CD14-positive monocyte (primary cell): ENCODE measurements around the gene IYD. TPM values are rescaled to one million over a fixed set of nuclear protein-coding genes. Genes with fewer than 3 reads are reported as not detected.

ENCODE experiments used
- DNase-seq, 3 donors: peaks; one replicate each; pipeline ENCODE4 v3.0.0-alpha.2; 2011 to 2022
- H2AFZ ChIP-seq: 2 replicates; pipeline ENCODE4 v1.6.0; 2012; ENCODE audit warnings: mild to moderate bottlenecking, low read depth, low read length, inconsistent platforms; ENCODE audit not compliant: insufficient read depth, poor library complexity, severe bottlenecking
- H3K27ac ChIP-seq, 2 donors: 1 replicate in 1 of 2; 2 replicates in 1 of 2; pipeline ENCODE4 v1.5.1; 2012 to 2013; ENCODE audit warnings: low read length in 2 of 2, control low read depth in 1 of 2, inconsistent platforms in 1 of 2, low read depth in 1 of 2, mild to moderate bottlenecking in 1 of 2
- H3K27me3 ChIP-seq, 2 donors: one replicate each; pipeline versions ENCODE4 v1.6.0 to v1.6.1; 2011 to 2013; ENCODE audit warnings: low read length in 2 of 2; ENCODE audit not compliant: control insufficient read depth in 2 of 2, insufficient read depth in 2 of 2
- H3K36me3 ChIP-seq, 2 donors: replicated peaks in 1 of 2; 1 replicate in 1 of 2; 2 replicates in 1 of 2; pipeline versions ENCODE4 v1.5.1 to v1.6.1; 2012 to 2013; ENCODE audit warnings: low read length in 2 of 2, control low read depth in 1 of 2, inconsistent platforms in 1 of 2, mild to moderate bottlenecking in 1 of 2; ENCODE audit not compliant: insufficient read depth in 2 of 2, control insufficient read depth in 1 of 2
- H3K4me1 ChIP-seq, 2 donors: 1 replicate in 1 of 2; 2 replicates in 1 of 2; pipeline versions ENCODE4 v1.5.1 to v1.6.1; 2012 to 2013; ENCODE audit warnings: low read length in 2 of 2, control low read depth in 1 of 2, inconsistent platforms in 1 of 2, mild to moderate bottlenecking in 1 of 2, moderate library complexity in 1 of 2; ENCODE audit not compliant: insufficient read depth in 2 of 2, control insufficient read depth in 1 of 2
- H3K4me2 ChIP-seq: replicated peaks from 2 replicates; pipeline ENCODE3; 2012; ENCODE audit warnings: low read length, moderate library complexity, mild to moderate bottlenecking; ENCODE audit not compliant: poor library complexity, severe bottlenecking; ENCODE audit errors: extremely low read depth
- H3K4me3 ChIP-seq, 3 experiments: fragments of 200-600 bp in 1 of 3; sonication (generic) in 1 of 3; replicated peaks in 1 of 3; 1 replicate in 2 of 3; 2 replicates in 1 of 3; pipeline ENCODE4 v1.5.1; 2011 to 2013; ENCODE audit warnings: low read length in 3 of 3, mild to moderate bottlenecking in 3 of 3, control low read depth in 2 of 3, low read depth in 2 of 3, inconsistent platforms in 1 of 3, moderate library complexity in 1 of 3
- H3K79me2 ChIP-seq: 2 replicates; pipeline ENCODE4 v1.6.0; 2012; ENCODE audit warnings: mild to moderate bottlenecking, control low read depth, inconsistent platforms, low read length, moderate library complexity; ENCODE audit not compliant: insufficient read depth
- H3K9ac ChIP-seq: 2 replicates; pipeline ENCODE4 v1.6.0; 2017; ENCODE audit warnings: low read length, mild to moderate bottlenecking; ENCODE audit not compliant: insufficient read depth, poor library complexity, severe bottlenecking
- H3K9me3 ChIP-seq, 2 donors: replicated peaks in 1 of 2; 1 replicate in 1 of 2; 2 replicates in 1 of 2; pipeline versions ENCODE4 v1.5.1 to v1.6.1; 2012 to 2013; ENCODE audit warnings: low read length in 2 of 2, control low read depth in 1 of 2; ENCODE audit not compliant: control insufficient read depth in 1 of 2, insufficient read depth in 1 of 2
- H4K20me1 ChIP-seq: 2 replicates; pipeline ENCODE4 v1.6.0; 2012; ENCODE audit warnings: mild to moderate bottlenecking, low read length, control low read depth, moderate library complexity; ENCODE audit not compliant: insufficient read depth
- H3K27ac Mint-ChIP-seq, 7 donors: one replicate each; pipeline ENCODE4 v1.8.0; 2020; ENCODE audit warnings: mild to moderate bottlenecking in 7 of 7, mixed read lengths in 7 of 7, moderate library complexity in 6 of 7, inconsistent platforms in 2 of 7
- H3K27me3 Mint-ChIP-seq, 3 donors: one replicate each; pipeline ENCODE4 v1.8.0; 2021 to 2022; ENCODE audit warnings: low read depth in 3 of 3, mild to moderate bottlenecking in 3 of 3, mixed read lengths in 3 of 3, moderate library complexity in 3 of 3, inconsistent platforms in 1 of 3
- H3K36me3 Mint-ChIP-seq, 2 donors: one replicate each; pipeline ENCODE4 v1.8.0; 2020; ENCODE audit warnings: mixed read lengths in 2 of 2, inconsistent platforms in 1 of 2, mild to moderate bottlenecking in 1 of 2
- H3K4me1 Mint-ChIP-seq: one replicate; pipeline ENCODE4 v1.8.0; 2020; ENCODE audit warnings: mild to moderate bottlenecking, mixed read lengths
- H3K4me3 Mint-ChIP-seq, 2 donors: one replicate each; pipeline ENCODE4 v1.8.0; 2020; ENCODE audit warnings: mild to moderate bottlenecking in 2 of 2, mixed read lengths in 2 of 2, moderate library complexity in 1 of 2
- H3K9me3 Mint-ChIP-seq, 7 donors: one replicate each; pipeline ENCODE4 v1.8.0; 2020 to 2022; ENCODE audit warnings: mixed read lengths in 7 of 7, mild to moderate bottlenecking in 6 of 7, moderate library complexity in 6 of 7, inconsistent platforms in 2 of 7
- WGBS: methylation state at CpG from one replicate; pipeline ENCODE4 v1.1.5; 2013; ENCODE audit warnings: missing lambda C conversion rate; ENCODE audit not compliant: insufficient coverage; 5-methylcytosine and 5-hydroxymethylcytosine counted together
- intact Hi-C, 2 donors: fragments of 100-400 bp; cut with micrococcal nuclease; formaldehyde crosslinking; loops; one replicate each; pipeline versions ENCODE4 v1.15.0 to v1.15.1; 2023
- polyA plus RNA-seq, 3 donors: library from polyadenylated mRNA; depleted of rRNA in 1 of 3; unstranded in 2 of 3; stranded (reverse) in 1 of 3; fragments of 300-500 nt in 2 of 3; fragments of >200 nt in 1 of 3; fragmentation: Illumina TruSeq in 2 of 3; gene quantifications; 1 replicate in 2 of 3; 2 replicates in 1 of 3; pipeline ENCODE4 v1.2.3, GENCODE V29; 2012 to 2021
- TF ChIP-seq, protein P1 (sequence below): fragments of 200-600 bp; IDR thresholded peaks from one replicate; pipeline ENCODE4 v1.8.0; 2022; ENCODE audit warnings: antibody characterized with exemption, mild to moderate bottlenecking

The IYD gene
- polyA plus RNA-seq, 3 donors, result not detected

DNA sequence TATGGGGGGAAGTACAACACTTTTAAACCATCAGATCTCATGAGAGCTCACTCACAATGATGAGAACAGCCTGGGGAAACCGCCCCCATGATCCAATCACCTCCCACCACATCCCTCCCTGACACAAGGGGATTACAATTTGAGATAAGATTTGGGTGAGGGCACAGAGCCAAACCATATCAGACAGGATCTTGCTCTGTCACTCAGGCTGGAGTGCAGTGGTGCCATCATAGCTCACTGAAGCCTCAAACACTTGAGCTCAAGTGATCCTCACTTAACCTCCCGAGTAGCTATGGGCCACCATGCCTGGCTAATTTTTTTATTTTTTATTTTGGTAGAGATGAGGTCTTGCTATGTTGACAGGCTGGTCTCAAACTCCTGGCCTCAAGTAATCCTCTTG lies 5.1 kb upstream of the IYD start:
- TF ChIP-seq, protein P1, sequence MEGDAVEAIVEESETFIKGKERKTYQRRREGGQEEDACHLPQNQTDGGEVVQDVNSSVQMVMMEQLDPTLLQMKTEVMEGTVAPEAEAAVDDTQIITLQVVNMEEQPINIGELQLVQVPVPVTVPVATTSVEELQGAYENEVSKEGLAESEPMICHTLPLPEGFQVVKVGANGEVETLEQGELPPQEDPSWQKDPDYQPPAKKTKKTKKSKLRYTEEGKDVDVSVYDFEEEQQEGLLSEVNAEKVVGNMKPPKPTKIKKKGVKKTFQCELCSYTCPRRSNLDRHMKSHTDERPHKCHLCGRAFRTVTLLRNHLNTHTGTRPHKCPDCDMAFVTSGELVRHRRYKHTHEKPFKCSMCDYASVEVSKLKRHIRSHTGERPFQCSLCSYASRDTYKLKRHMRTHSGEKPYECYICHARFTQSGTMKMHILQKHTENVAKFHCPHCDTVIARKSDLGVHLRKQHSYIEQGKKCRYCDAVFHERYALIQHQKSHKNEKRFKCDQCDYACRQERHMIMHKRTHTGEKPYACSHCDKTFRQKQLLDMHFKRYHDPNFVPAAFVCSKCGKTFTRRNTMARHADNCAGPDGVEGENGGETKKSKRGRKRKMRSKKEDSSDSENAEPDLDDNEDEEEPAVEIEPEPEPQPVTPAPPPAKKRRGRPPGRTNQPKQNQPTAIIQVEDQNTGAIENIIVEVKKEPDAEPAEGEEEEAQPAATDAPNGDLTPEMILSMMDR, result no peak
- no peak for DNase-seq
- Histone ChIP-seq H3K36me3 (no peaks in the 10 kb centered on the region), H4K20me1 (no peaks in the 10 kb centered on the region), H3K9ac (no peak overlapping the region), H3K4me2 (no peak overlapping the region), H3K4me3 (no peak overlapping the region), H2AFZ (no peak overlapping the region), H3K79me2 (no peaks in the 10 kb centered on the region), H3K9me3 (no peaks in the 10 kb centered on the region), H3K27me3 (no peaks in the 10 kb centered on the region), H3K4me1 (no peaks in the 10 kb centered on the region), H3K27ac (no peak overlapping the region)
- intact Hi-C loops, result no loop called here
- no CpG with 5 or more reads among the region's 2 CpGs for WGBS
- H3K4me3 Mint-ChIP-seq, result no peak overlapping the region
- H3K36me3 Mint-ChIP-seq, result no peaks in the 10 kb centered on the region
- no peak overlapping the region for H3K27ac Mint-ChIP-seq
- peaks cover 0 to 3% (median 0%) of the 10 kb centered on the region in 7 donors for H3K9me3 Mint-ChIP-seq
- H3K4me1 Mint-ChIP-seq, result no peaks in the 10 kb centered on the region
- peaks cover 1 to 3% (median 1%) of the 10 kb centered on the region in 3 donors for H3K27me3 Mint-ChIP-seq

DNA sequence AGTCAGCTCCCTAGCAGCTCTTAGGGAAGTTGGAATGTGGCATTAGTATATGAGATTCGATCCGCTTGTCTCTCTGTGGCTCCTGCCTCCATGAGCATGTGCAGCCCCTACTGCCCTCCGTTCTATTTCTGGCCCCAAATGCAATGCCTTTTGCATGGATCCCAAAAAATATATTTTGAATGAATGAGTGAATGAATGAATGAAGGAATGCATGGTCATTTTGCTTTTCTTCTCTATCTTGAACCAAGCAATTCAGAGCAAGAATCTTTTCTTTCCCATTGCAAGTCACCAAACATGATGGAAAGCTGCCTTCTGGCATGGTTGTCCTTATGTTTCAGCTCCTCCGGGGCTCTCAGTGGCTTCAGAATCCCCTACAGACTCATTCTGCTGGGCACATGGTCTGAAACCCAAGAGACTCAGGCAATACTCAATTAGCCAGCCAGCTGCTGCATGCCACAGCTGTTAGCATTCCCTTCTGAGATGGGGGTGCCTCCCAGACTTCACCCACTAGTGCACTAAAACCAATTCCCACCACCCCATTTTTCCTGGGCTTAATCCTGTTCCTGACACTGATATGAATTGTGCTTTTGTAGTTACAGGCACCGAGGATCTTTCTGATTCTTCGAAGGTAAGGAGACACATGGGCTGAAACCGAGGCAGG lies 2.6 kb upstream of the IYD start:
- no peaks in the 10 kb centered on the region for H3K9me3 ChIP-seq
- WGBS, result 97% methylated on average over 4 of the region's 7 CpGs
- H3K79me2 ChIP-seq, result no peaks in the 10 kb centered on the region
- no peak overlapping the region for H3K9ac ChIP-seq
- intact Hi-C loops, result no loop called here
- Mint-ChIP-seq H3K4me3 (no peak overlapping the region), H3K27me3 (peaks cover 1 to 3% (median 3%) of the 10 kb centered on the region in 3 donors), H3K4me1 (no peaks in the 10 kb centered on the region), H3K9me3 (peaks cover 0 to 3% (median 0%) of the 10 kb centered on the region in 7 donors), H3K27ac (no peak overlapping the region), H3K36me3 (no peaks in the 10 kb centered on the region)
- no peak overlapping the region for H2AFZ ChIP-seq
- no peaks in the 10 kb centered on the region for H3K36me3 ChIP-seq
- DNase-seq, result no peak
- H3K4me1 ChIP-seq, result no peaks in the 10 kb centered on the region
- H4K20me1 ChIP-seq, result no peaks in the 10 kb centered on the region
- H3K4me2 ChIP-seq, result no peak overlapping the region
- no peak overlapping the region for H3K27ac ChIP-seq
- TF ChIP-seq, protein P1, result no peak
- H3K27me3 ChIP-seq, result no peaks in the 10 kb centered on the region
- no peak overlapping the region for H3K4me3 ChIP-seq
